IMR-90 (cell line): ENCODE data around the gene DGKG. TPM values are rescaled to one million over a fixed set of nuclear protein-coding genes. Genes with fewer than 3 reads are reported as not detected.

Source experiments
- ATAC-seq: fragments of 200-7000 bp; cut with Tn5 transposase; 2 replicates; pipeline ENCODE4 v1.9.1; 2020; ENCODE audit warnings: low read depth, mild to moderate bottlenecking, moderate library complexity
- BruUV-seq: library from RNA; stranded (reverse); fragments of 400-500 nt; replicated peaks from 2 replicates; lab custom pipeline; 2021; lab: Mats Ljungman, UMichigan
- CTCF ChIA-PET: fragments of 300-600 bp; formaldehyde crosslinking; extraction: SDS; loops from one replicate; lab custom pipeline; 2021; ENCODE audit warnings: antibody characterized with exemption; lab: Yijun Ruan, JAX
- POLR2A ChIA-PET: fragments of 300-600 bp; sonication (Branson Sonifier 250); formaldehyde crosslinking; loops from one replicate; lab custom pipeline; 2022; ENCODE audit warnings: antibody characterized with exemption; ENCODE audit not compliant: unreplicated experiment; lab: Charles Lee
- DNase-seq: peaks from one replicate; pipeline ENCODE4 v3.0.0; 2013
- H2AFZ ChIP-seq: replicated peaks from 2 replicates; pipeline ENCODE3; 2013; ENCODE audit warnings: low read length, mild to moderate bottlenecking; ENCODE audit not compliant: poor library complexity
- H2AK5ac ChIP-seq: 2 replicates; pipeline ENCODE4 v1.6.1; 2013; ENCODE audit warnings: low read depth, low read length, inconsistent platforms
- H2AK9ac ChIP-seq: replicated peaks from 2 replicates; pipeline ENCODE3; 2013; ENCODE audit warnings: mild to moderate bottlenecking, low read depth, low read length, moderate library complexity; ENCODE audit not compliant: poor library complexity
- H2BK120ac ChIP-seq: 2 replicates; pipeline ENCODE4 v1.6.1; 2013; ENCODE audit warnings: low read depth, low read length, inconsistent platforms
- H2BK15ac ChIP-seq: 3 replicates; pipeline ENCODE4 v1.6.1; 2013; ENCODE audit warnings: low read depth, low read length, inconsistent platforms
- H2BK20ac ChIP-seq: 2 replicates; pipeline ENCODE4 v1.6.1; 2013; ENCODE audit warnings: low read depth, mild to moderate bottlenecking, inconsistent platforms, low read length, moderate library complexity
- H2BK5ac ChIP-seq: 2 replicates; pipeline ENCODE4 v1.6.1; 2013; ENCODE audit warnings: mild to moderate bottlenecking, low read depth, low read length, inconsistent platforms; ENCODE audit not compliant: poor library complexity, severe bottlenecking
- H3K14ac ChIP-seq: replicated peaks from 2 replicates; pipeline ENCODE4 v1.6.1; 2013; ENCODE audit warnings: low read depth, low read length, inconsistent platforms
- H3K18ac ChIP-seq: 2 replicates; pipeline ENCODE4 v1.6.1; 2013; ENCODE audit warnings: low read depth, low read length, control low read depth
- H3K23ac ChIP-seq: 2 replicates; pipeline ENCODE4 v1.6.1; 2013; ENCODE audit warnings: low read depth, low read length, inconsistent platforms
- H3K27ac ChIP-seq: 2 replicates; pipeline ENCODE4 v1.5.1; 2013; ENCODE audit warnings: mild to moderate bottlenecking, control low read depth, low read length; ENCODE audit not compliant: insufficient read depth
- H3K27me3 ChIP-seq: 2 replicates; pipeline ENCODE4 v1.6.1; 2013; ENCODE audit warnings: low read length; ENCODE audit not compliant: control insufficient read depth, insufficient read depth
- H3K36me3 ChIP-seq: 2 replicates; pipeline ENCODE4 v1.6.1; 2013; ENCODE audit warnings: low read length, mixed read lengths; ENCODE audit not compliant: control insufficient read depth, insufficient read depth
- H3K4ac ChIP-seq: 2 replicates; pipeline ENCODE4 v1.6.1; 2013; ENCODE audit warnings: low read depth, low read length, inconsistent platforms
- H3K4me1 ChIP-seq: 2 replicates; pipeline ENCODE4 v1.6.1; 2013; ENCODE audit warnings: low read length, mixed read lengths; ENCODE audit not compliant: control insufficient read depth, insufficient read depth
- H3K4me2 ChIP-seq: 2 replicates; pipeline ENCODE4 v1.6.1; 2013; ENCODE audit warnings: low read depth, mild to moderate bottlenecking, control low read depth, low read length, moderate library complexity
- H3K4me3 ChIP-seq: 2 replicates; pipeline ENCODE4 v1.5.1; 2013; ENCODE audit warnings: low read depth, mild to moderate bottlenecking, control low read depth, low read length, moderate library complexity; ENCODE audit not compliant: insufficient read depth
- H3K56ac ChIP-seq: 2 replicates; pipeline ENCODE4 v1.6.1; 2013; ENCODE audit warnings: low read length, inconsistent platforms; ENCODE audit not compliant: insufficient read depth; ENCODE audit errors: extremely low read depth
- H3K79me1 ChIP-seq, 2 experiments: 2 replicates each; pipeline ENCODE4 v1.6.1; 2013; ENCODE audit warnings: low read length in 2 of 2, inconsistent platforms in 1 of 2, low read depth in 1 of 2
- H3K9ac ChIP-seq: 2 replicates; pipeline ENCODE4 v1.6.1; 2013; ENCODE audit warnings: low read depth, low read length, control low read depth
- H3K9me1 ChIP-seq: 2 replicates; pipeline ENCODE4 v1.6.1; 2013; ENCODE audit warnings: low read length, inconsistent platforms; ENCODE audit not compliant: insufficient read depth
- H3K9me3 ChIP-seq: 2 replicates; pipeline ENCODE4 v1.6.1; 2013; ENCODE audit warnings: low read length; ENCODE audit not compliant: control insufficient read depth, insufficient read depth
- H4K20me1 ChIP-seq: 2 replicates; pipeline ENCODE4 v1.6.1; 2013; ENCODE audit warnings: low read length, inconsistent platforms; ENCODE audit not compliant: insufficient read depth
- H4K5ac ChIP-seq: 2 replicates; pipeline ENCODE4 v1.6.1; 2013; ENCODE audit warnings: mild to moderate bottlenecking, low read depth, low read length, control low read depth
- H4K8ac ChIP-seq, 2 experiments: 2 replicates each; pipeline ENCODE4 v1.6.1; 2013; ENCODE audit warnings: low read depth in 2 of 2, low read length in 2 of 2, control low read depth in 1 of 2, inconsistent platforms in 1 of 2
- H4K91ac ChIP-seq: 2 replicates; pipeline ENCODE4 v1.6.1; 2013; ENCODE audit warnings: low read depth, low read length, inconsistent platforms; ENCODE audit not compliant: insufficient read depth
- BHLHE40 ChIP-seq: fragments of 150-350 bp; IDR thresholded peaks from 2 replicates; pipeline ENCODE4 v1.6.1; 2016; ENCODE audit warnings: mild to moderate bottlenecking, low read depth, low read length
- CEBPB ChIP-seq: IDR thresholded peaks from 2 replicates; pipeline ENCODE4 v1.6.1; 2012; ENCODE audit warnings: low read depth, low read length, improper control_type of control experiment
- CHD1 ChIP-seq: IDR thresholded peaks from 2 replicates; pipeline ENCODE4 v1.6.1; 2012; ENCODE audit warnings: low read depth, low read length, improper control_type of control experiment
- FOS ChIP-seq: fragments of 150-350 bp; IDR thresholded peaks from 2 replicates; pipeline ENCODE4 v1.6.1; 2016; ENCODE audit warnings: low read depth, low read length
- MAFK ChIP-seq: IDR thresholded peaks from 2 replicates; pipeline ENCODE4 v1.6.1; 2012; ENCODE audit warnings: low read depth, low read length, improper control_type of control experiment
- MAZ ChIP-seq: IDR thresholded peaks from 2 replicates; pipeline ENCODE4 v1.6.1; 2012; ENCODE audit warnings: low read depth, mild to moderate bottlenecking, low read length, improper control_type of control experiment, moderate library complexity, borderline replicate concordance
- MXI1 ChIP-seq: IDR thresholded peaks from 2 replicates; pipeline ENCODE4 v1.6.1; 2012; ENCODE audit warnings: low read depth, mild to moderate bottlenecking, low read length, moderate library complexity, borderline replicate concordance
- NFE2L2 ChIP-seq: fragments of 150-350 bp; IDR thresholded peaks from 2 replicates; pipeline ENCODE4 v1.6.1; 2016; ENCODE audit warnings: low read depth, mild to moderate bottlenecking, low read length
- POLR2A ChIP-seq: IDR thresholded peaks from 2 replicates; pipeline ENCODE4 v1.6.1; 2012; ENCODE audit warnings: mild to moderate bottlenecking, low read depth, low read length
- RAD21 ChIP-seq: IDR thresholded peaks from 2 replicates; pipeline ENCODE4 v1.6.1; 2012; ENCODE audit warnings: low read length, improper control_type of control experiment
- RCOR1 ChIP-seq: IDR thresholded peaks from 2 replicates; pipeline ENCODE4 v1.6.1; 2012; ENCODE audit warnings: mild to moderate bottlenecking, low read length, improper control_type of control experiment; ENCODE audit not compliant: insufficient replicate concordance
- WGBS, 2 experiments: methylation state at CpG; one replicate each; pipeline versions ENCODE4 v1.1.5 to v1.1.7; 2013; ENCODE audit warnings: missing lambda C conversion rate in 2 of 2; ENCODE audit not compliant: insufficient read length in 1 of 2; ENCODE audit errors: extremely low coverage in 2 of 2; 5-methylcytosine and 5-hydroxymethylcytosine counted together
- dilution Hi-C: fragments of 300-500 bp; cut with HindIII; formaldehyde crosslinking; loops from one replicate; pipeline ENCODE4 v1.14.3; 2018; ENCODE audit warnings: low sequenced_read_pairs; ENCODE audit not compliant: unreplicated experiment
- in situ Hi-C: fragments of 300-500 bp; cut with MboI; formaldehyde crosslinking; loops from 3 replicates; pipeline ENCODE4 v1.14.3; 2019; ENCODE audit warnings: low sequenced_read_pairs, inconsistent platforms, mixed read lengths
- intact Hi-C: fragments of 100-400 bp; cut with micrococcal nuclease; formaldehyde crosslinking; loops from 2 replicates; pipeline ENCODE4 v1.10.0; 2022
- polyA plus RNA-seq, 3 experiments: library from polyadenylated mRNA; depleted of rRNA; stranded (reverse); fragments of >200 nt; gene quantifications; 2 replicates each; pipeline ENCODE4 v1.2.3, GENCODE V29; 2012; ENCODE audit warnings: low replicate concordance in 1 of 3
- total RNA-seq: library from RNA; depleted of rRNA; stranded (reverse); fragments of >200 nt; gene quantifications from 2 replicates; pipeline ENCODE4 v1.2.3, GENCODE V29; 2012
- TF ChIP-seq, protein P1 (sequence below): conservative IDR thresholded peaks from 2 replicates; pipeline ENCODE4 v1.5.1; 2012; ENCODE audit warnings: mild to moderate bottlenecking, low read depth, low read length, improper control_type of control experiment
- TF ChIP-seq, protein P2 (sequence below): fragments of 150-350 bp; IDR thresholded peaks from 2 replicates; pipeline ENCODE4 v1.6.1; 2017; ENCODE audit warnings: mild to moderate bottlenecking, antibody characterized with exemption, low read length, low read depth
- TF ChIP-seq, protein P3 (sequence below): fragments of 150-350 bp; IDR thresholded peaks from 2 replicates; pipeline ENCODE4 v1.6.1; 2016; ENCODE audit warnings: low read depth, mild to moderate bottlenecking, low read length, moderate library complexity, borderline replicate concordance

DGKG gene
- total and polyA plus RNA-seq, 2 of the 4 experiments (the other 2 are of a cell fraction), result 1.2 to 4.1 TPM

DNA sequence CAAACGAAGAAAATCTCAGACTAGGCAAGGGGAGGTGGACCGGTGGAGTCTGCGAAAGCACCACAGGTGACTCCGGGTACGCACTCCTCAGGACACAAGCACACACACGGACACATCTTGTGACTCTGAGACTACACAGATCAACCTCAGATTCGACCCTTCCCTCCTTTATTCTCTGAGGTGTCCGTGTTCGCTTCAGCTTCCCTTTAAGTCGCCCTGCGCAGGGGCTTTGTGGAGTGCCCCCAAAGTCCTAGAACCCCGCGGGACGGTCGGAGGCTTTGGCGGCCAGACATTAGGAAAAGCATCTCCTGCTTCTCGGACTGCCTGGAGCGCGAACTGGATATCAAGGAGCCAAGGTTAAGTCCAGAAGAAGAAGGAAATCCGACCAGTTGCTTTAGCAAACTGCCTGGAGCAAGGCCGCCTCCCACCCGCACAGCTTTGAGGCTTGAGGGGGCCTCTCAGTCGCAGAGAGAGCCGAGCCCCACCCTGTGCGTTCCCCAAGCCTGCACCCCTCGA lies 730 bp downstream of the DGKG start:
- TF ChIP-seq, protein P1, sequence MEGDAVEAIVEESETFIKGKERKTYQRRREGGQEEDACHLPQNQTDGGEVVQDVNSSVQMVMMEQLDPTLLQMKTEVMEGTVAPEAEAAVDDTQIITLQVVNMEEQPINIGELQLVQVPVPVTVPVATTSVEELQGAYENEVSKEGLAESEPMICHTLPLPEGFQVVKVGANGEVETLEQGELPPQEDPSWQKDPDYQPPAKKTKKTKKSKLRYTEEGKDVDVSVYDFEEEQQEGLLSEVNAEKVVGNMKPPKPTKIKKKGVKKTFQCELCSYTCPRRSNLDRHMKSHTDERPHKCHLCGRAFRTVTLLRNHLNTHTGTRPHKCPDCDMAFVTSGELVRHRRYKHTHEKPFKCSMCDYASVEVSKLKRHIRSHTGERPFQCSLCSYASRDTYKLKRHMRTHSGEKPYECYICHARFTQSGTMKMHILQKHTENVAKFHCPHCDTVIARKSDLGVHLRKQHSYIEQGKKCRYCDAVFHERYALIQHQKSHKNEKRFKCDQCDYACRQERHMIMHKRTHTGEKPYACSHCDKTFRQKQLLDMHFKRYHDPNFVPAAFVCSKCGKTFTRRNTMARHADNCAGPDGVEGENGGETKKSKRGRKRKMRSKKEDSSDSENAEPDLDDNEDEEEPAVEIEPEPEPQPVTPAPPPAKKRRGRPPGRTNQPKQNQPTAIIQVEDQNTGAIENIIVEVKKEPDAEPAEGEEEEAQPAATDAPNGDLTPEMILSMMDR, result no peak
- TF ChIP-seq CEBPB (no peak), BHLHE40 (no peak), FOS (no peak), MXI1 (no peak), MAFK (no peak), POLR2A (no peak), CHD1 (no peak), NFE2L2 (no peak), MAZ (no peak), RCOR1 (no peak), RAD21 (no peak)
- TF ChIP-seq, protein P2, sequence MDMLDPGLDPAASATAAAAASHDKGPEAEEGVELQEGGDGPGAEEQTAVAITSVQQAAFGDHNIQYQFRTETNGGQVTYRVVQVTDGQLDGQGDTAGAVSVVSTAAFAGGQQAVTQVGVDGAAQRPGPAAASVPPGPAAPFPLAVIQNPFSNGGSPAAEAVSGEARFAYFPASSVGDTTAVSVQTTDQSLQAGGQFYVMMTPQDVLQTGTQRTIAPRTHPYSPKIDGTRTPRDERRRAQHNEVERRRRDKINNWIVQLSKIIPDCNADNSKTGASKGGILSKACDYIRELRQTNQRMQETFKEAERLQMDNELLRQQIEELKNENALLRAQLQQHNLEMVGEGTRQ, result no peak
- TF ChIP-seq, protein P3, sequence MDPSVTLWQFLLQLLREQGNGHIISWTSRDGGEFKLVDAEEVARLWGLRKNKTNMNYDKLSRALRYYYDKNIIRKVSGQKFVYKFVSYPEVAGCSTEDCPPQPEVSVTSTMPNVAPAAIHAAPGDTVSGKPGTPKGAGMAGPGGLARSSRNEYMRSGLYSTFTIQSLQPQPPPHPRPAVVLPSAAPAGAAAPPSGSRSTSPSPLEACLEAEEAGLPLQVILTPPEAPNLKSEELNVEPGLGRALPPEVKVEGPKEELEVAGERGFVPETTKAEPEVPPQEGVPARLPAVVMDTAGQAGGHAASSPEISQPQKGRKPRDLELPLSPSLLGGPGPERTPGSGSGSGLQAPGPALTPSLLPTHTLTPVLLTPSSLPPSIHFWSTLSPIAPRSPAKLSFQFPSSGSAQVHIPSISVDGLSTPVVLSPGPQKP, result no peak
- no peak overlapping the region for H4K8ac ChIP-seq
- no peak overlapping the region for H3K4me3 ChIP-seq
- H2BK5ac ChIP-seq, result no peak overlapping the region
- no TSS peak for BruUV-seq
- in situ Hi-C loops (no loop called here), intact Hi-C loops (no loop called here), dilution Hi-C loops (no loop called here)
- H3K9ac ChIP-seq, result no peak overlapping the region
- H3K14ac ChIP-seq, result no peak overlapping the region
- peaks cover 2% of the 10 kb centered on the region; the same call in 1 of the 2 replicates for H3K4me1 ChIP-seq
- no peak overlapping the region for H3K56ac ChIP-seq
- H3K36me3 ChIP-seq, result no peaks in the 10 kb centered on the region
- no peak overlapping the region; the same call in 1 of the 2 replicates for H3K4me2 ChIP-seq
- H2BK15ac ChIP-seq, result no peak overlapping the region
- H3K9me1 ChIP-seq, result no peaks in the 10 kb centered on the region
- no peak overlapping the region for H2AFZ ChIP-seq
- no peaks in the 10 kb centered on the region for H4K20me1 ChIP-seq
- no peaks in the 10 kb centered on the region for H3K79me1 ChIP-seq
- H3K18ac ChIP-seq, result no peak overlapping the region
- no peak overlapping the region for H3K27ac ChIP-seq
- no peak for DNase-seq
- no peak overlapping the region for H4K91ac ChIP-seq
- no peak overlapping the region for H3K4ac ChIP-seq
- H4K5ac ChIP-seq, result no peak overlapping the region
- H2AK9ac ChIP-seq, result peak overlapping the region; percentile 37
- WGBS, 2 experiments, result 3% methylated on average over 15 of the region's 26 CpGs; no CpG with 5 or more reads in 1 of the 2 experiments
- 0 out of 2 replicates have a peak, but pooled peaks cover 2% of the 10 kb centered on the region for H3K9me3 ChIP-seq
- POLR2A ChIA-PET, result no interaction called here
- H3K27me3 ChIP-seq, result peaks cover 74% of the 10 kb centered on the region
- no peak overlapping the region for H2BK20ac ChIP-seq
- H2AK5ac ChIP-seq, result no peak overlapping the region
- H2BK120ac ChIP-seq, result no peak overlapping the region
- H3K23ac ChIP-seq, result no peak overlapping the region
- CTCF ChIA-PET, result no interaction called here
- no peak for ATAC-seq
